HG03103 (cell line): Measurements from ENCODE around the gene C6orf89.
"Not testable (repeated sequence)": the region's sequence is repeated elsewhere in the genome, so short reads cannot be mapped to it uniquely, and the experiment has no call there.

ENCODE experiments used
- ATAC-seq: cut with Tn5 transposase; IDR thresholded peaks from one replicate; pipeline ENCODE4 v1.9.1; 2021; ENCODE audit warnings: low read depth; ENCODE audit not compliant: unreplicated experiment

C6orf89 gene

DNA sequence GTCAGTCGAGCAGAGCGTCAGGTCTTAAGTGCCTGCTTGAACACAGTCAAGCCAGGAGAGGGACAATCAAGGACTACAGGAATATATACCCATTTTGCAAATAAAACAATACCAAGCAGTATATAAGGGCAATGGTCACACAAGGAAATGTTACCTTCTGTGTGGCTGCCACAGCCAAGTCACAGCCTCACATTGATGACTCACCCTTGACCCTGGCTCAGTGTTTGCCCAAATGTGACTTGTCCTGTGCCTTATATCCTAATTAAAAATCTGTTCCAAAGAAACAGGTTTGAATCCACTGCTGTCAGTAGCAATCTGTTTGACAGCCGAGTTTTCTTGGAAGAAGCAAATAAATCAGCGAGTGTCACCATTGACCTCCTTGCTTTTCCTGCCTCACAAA is 34.3 kb downstream of the C6orf89 start:
- no peak for ATAC-seq

DNA sequence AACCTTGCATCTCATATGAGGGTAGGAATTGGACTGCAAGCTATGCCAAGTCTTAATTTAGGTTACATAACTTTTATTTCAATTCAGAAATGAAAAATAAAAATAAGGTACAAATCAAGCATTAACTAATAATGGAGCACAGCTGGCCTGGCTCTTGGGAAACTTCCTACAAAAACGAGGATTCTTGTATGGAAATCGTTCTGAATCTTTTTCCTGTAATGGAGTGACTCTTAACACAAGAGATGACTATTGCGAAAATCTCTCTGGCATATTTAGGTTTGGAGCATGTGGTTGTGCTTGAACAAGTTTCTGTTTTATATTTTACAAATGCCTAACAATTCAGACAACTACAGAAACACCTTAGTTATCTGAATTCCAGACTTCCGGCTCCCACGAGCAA is 34.8 kb downstream of the C6orf89 start:
- no peak for ATAC-seq

DNA sequence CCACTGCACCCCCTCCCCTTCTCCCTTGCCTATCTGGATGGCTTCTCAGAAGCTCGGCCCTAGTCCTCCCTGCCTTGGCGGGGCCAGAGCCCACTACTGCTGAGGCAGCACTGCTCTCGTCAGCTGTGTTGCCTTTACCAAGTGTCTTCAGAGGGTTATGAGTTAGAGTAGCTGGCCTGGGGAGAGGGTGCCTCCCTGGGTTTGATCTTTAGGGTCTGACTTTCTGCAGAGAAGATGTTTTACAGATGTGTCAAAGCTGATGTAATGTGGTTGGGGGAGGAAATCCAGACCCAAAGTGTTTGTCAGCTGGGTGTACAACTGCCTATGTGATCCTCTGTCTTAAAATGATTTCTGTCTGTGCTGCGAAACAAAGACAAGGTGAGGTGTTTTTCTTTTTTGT is 38.4 kb downstream of the C6orf89 start:
- ATAC-seq: no peak

DNA sequence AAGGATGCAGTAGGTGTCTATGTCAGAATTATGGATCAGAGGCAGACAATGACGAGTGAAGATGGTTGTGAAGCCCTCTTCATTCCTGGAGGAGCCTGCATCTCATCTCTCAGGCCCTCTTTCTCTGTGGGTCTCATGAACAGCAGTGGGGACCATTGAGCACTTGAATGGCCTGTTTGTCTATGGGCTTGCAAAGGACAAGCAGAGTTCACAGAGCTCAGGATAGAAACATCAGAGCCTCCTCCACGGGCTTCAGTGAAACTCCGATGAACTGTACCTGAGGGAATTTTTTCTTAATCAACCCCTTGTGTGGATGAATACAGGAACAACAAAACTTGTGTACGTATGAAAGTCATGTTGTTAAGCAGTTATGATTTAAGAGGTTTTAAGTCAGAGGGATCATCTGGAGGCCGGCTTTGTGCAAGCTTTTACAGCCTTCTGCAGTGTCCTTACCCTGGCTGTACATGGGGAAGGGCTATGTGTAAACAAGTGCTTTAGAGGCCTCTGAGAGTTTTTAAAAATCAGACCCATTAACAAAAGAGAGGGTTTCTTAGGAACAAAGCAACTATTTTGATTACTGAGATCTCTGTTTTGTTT is 39.1 kb downstream of the C6orf89 start:
- ATAC-seq: no peak

DNA sequence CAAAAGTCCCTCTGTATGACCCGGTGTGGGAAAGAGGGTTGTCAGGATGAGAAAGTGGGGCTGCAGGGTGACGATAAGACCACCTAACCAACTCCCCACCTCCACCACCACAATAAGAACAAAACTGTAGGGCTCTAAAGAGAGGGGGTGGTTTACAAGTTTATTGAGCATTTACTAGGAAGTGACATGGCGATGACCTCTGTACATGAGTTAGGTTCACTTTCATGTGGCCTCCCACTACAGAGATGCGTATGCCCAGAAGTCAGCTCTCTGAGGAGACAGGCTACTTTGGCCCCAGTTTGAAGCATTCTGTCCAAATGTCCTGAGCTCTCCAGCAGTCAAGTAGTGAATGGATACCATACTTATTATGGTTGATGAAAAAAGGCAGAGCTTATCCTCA is 40.1 kb downstream of the C6orf89 start:
- ATAC-seq: no peak

DNA sequence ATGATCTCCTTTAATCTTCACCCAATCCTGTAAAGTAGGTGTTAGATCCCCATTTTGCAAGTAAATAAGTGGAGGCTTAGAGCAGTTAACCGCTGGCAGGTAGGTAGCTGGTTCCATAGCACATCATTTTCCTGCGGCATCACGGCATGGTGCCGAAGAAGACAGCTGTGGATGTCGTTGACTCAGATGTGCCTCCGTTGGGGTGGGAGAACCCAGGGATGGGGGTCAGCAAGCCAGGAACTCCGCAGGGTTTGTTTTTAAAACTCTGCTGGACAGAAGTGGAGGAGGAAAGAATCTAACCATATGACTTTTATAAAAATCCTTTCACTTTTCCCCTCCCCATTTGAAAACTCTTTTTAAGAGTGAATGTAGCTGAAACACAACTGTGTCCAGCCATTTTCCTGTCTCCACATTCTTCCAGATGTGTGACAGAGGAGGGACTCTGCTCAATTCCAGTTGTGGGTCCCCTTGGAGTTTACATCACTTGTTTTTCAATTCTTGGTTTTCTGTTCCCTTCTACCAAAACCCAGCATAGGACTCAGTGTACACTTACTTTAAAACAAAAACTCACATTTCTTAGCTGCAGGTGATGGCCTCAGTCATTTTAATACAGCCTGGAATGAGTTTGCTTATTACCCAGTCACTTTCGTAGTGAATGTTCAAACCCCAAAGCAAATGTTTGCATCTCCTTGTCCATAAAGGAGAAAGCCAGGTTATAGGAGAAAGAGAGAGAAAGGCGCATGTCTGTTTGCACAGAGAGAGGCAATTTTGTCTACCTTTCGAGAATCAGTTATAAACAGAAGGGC is 41.2 kb downstream of the C6orf89 start:
- ATAC-seq: no peak

GRCh38 chr6:36927691-36928546 is 42.2 kb downstream of the C6orf89 start:
- ATAC-seq: no peak

GRCh38 chr6:36928547-36928918 is 42.8 kb downstream of the C6orf89 start:
- ATAC-seq: no peak

- ATAC-seq: no peak
Observed at GRCh38 chr6:36929152-36929551, 43.4 kb downstream of the C6orf89 start.

- no peak for ATAC-seq
Observed at GRCh38 chr6:36929607-36930006, 43.9 kb downstream of the C6orf89 start.

- no peak for ATAC-seq
Observed at GRCh38 chr6:36930483-36930882, 44.7 kb downstream of the C6orf89 start.

DNA sequence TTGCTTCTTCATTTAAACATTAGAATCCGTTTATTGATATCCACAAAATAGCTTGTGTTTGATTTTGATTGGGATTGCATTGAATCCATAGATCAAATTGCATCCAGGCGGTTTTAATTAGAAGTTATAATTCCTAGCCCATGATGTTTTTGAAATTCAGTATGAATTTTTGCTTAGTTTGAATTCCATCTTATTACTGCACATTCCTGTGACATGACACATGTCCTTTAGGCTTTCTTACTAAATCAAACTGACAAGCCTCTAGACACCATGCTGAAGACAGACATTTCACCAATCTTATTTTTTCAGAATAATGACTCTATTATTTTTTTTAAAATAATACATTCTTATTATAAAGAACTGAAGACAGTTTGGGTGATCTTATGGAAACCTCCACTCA is 47.4 kb downstream of the C6orf89 start:
- ATAC-seq: no peak

DNA sequence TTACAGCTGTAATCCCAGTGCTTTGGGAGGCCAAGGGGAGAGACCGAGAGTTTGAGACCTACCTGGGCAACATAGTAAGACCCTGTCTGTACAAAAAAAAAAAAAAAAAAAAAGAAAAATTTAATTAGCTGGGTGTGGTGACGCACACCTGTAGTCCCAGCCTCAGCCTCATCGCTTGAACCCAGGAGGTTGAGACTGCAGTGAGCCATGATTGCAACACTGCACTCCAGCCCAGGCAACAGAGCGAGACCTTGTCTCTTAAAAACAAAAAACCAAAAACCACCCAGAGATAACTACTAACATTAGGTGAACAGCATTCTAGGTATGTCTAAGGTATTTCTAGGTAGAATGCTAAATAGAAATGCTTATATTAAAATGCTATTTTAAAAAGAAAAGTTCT is 47.8 kb downstream of the C6orf89 start:
- ATAC-seq: no peak

GRCh38 chr6:36934901-36935300 is 49.1 kb downstream of the C6orf89 start:
- no peak for ATAC-seq

DNA sequence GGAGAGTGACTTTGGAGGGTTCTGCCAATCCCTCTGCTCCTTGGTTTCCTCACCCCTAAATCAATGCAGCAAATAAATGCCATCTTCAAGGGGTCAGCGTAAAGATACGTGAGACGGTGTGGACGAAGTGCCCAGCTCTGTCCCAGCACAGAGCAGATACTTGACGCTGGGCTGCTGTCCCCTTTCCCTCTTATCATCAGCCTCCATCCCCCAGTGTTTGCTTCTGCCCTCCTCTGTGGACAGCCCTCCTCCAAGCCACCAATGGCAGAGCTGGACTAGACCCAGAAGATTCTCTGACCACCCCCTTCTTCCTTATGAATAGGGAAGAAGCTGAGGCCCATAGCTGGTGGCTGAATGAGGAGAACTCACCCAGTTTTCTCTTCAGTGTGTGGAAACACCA is 51.1 kb downstream of the C6orf89 start:
- no peak for ATAC-seq

GRCh38 chr6:36937896-36938295 is 52.1 kb downstream of the C6orf89 start:
- no peak for ATAC-seq

- no peak for ATAC-seq
Observed at GRCh38 chr6:36938536-36938935, 52.8 kb downstream of the C6orf89 start.

GRCh38 chr6:36939005-36939404 is 53.3 kb downstream of the C6orf89 start:
- not testable (repeated sequence) for ATAC-seq

DNA sequence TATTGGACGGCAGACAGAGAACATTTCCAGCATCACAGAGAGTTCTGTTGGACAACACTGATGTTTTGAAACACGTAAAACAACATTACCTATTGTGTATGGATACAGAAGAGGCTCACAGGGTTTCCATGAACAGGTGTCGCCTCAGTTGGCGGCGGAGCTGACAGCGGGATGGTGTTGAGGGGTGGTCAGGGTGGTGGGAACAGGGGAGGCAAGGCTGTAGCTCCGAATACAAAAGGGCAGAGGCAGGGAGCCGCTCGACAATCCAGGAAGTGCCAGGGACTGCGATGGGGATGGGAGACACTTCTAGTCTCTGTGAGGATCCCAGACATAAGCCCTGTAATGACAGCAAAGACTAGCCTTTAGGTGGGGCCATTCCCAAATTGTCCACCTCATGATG is 54.3 kb downstream of the C6orf89 start:
- no peak for ATAC-seq

- not testable (repeated sequence) for ATAC-seq
Observed at GRCh38 chr6:36941561-36941960, 55.8 kb downstream of the C6orf89 start.

- ATAC-seq: not testable (repeated sequence)
Observed at GRCh38 chr6:36942329-36942728, 56.6 kb downstream of the C6orf89 start.
